Mucosa of rectum (tissue), 2 donors: Measurements from ENCODE around the gene LUZP4.

Experiments
- H3K27ac ChIP-seq, 2 donors: one replicate each; pipeline ENCODE4 v1.7.0; 2013; ENCODE audit warnings: inconsistent platforms in 2 of 2, low read depth in 2 of 2, low read length in 2 of 2
- H3K27me3 ChIP-seq, 2 donors: one replicate each; pipeline ENCODE4 v1.7.0; 2013; ENCODE audit warnings: low read length in 2 of 2; ENCODE audit not compliant: control insufficient read depth in 2 of 2, insufficient read depth in 2 of 2
- H3K36me3 ChIP-seq, 2 donors: one replicate each; pipeline ENCODE4 v1.7.0; 2013; ENCODE audit warnings: low read length in 2 of 2; ENCODE audit not compliant: control insufficient read depth in 2 of 2, insufficient read depth in 2 of 2
- H3K4me1 ChIP-seq, 2 donors: one replicate each; pipeline ENCODE4 v1.7.0; 2013; ENCODE audit warnings: low read length in 2 of 2, mild to moderate bottlenecking in 1 of 2; ENCODE audit not compliant: control insufficient read depth in 2 of 2, insufficient read depth in 2 of 2
- H3K4me3 ChIP-seq, 2 donors: one replicate each; pipeline ENCODE4 v1.7.0; 2013; ENCODE audit warnings: low read length in 2 of 2
- H3K9ac ChIP-seq, 2 donors: one replicate each; pipeline ENCODE4 v1.7.0; 2013; ENCODE audit warnings: low read length in 2 of 2, low read depth in 1 of 2, mild to moderate bottlenecking in 1 of 2
- H3K9me3 ChIP-seq, 2 donors: one replicate each; pipeline ENCODE4 v1.7.0; 2013; ENCODE audit warnings: low read length in 2 of 2; ENCODE audit not compliant: control insufficient read depth in 2 of 2
- donor health status: healthy.
- donor health status: Normal muscosa, but diverticular disease.

Gene LUZP4

DNA sequence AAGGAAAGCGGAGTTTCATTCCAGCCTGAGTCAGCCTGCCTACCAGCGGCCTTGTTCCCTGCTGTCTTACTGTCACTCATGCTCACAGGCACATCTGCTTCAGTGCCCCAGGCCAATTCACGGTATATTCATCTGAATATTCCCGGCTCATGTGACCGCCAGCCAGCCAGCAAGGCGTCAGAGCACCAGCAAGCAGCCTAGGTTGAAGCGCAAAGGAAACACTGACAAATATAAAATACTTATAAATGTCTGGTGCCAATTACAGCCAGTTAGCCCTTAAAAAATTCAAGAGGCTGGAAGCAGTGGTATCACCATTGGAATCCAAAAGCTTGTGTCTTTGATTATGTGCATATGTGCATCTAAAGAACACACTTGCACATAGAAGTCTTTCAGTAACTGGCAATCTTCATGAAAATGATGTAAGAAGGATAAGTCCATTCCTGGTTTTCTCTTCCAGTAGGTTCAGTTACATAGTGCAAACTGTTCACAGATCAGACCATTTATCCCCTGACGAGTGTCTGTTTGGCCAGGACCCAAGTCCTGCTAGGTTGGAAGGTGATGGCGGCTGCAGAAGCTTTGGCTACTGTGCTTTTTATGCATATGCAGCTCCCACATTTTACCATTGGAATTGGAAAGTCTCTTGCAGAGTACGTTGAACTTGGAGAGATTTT is 61.3 kb downstream of the LUZP4 start:
- H3K27ac ChIP-seq = no peak overlapping the region
- H3K9ac ChIP-seq = no peak overlapping the region
- no peaks in the 10 kb centered on the region for H3K36me3 ChIP-seq
- H3K9me3 ChIP-seq = no peaks in the 10 kb centered on the region
- H3K4me1 ChIP-seq = no peaks in the 10 kb centered on the region
- no peak overlapping the region for H3K4me3 ChIP-seq
- H3K27me3 ChIP-seq = peaks cover 0 to 6% of the 10 kb centered on the region in 2 donors

- H3K27me3 ChIP-seq = peaks cover 0 to 3% of the 10 kb centered on the region in 2 donors
- H3K4me1 ChIP-seq = no peaks in the 10 kb centered on the region
- H3K4me3 ChIP-seq = no peak overlapping the region
- H3K27ac ChIP-seq = no peak overlapping the region
- H3K9ac ChIP-seq = no peak overlapping the region
- H3K36me3 ChIP-seq = no peaks in the 10 kb centered on the region
- no peaks in the 10 kb centered on the region for H3K9me3 ChIP-seq
Observed at GRCh38 chrX:115356369-115356768, 66.9 kb downstream of the LUZP4 start.
